ENCODE data around the gene BTG1.

The BTG1 gene

GRCh38 chr12:92158796-92159439 is 13.3 kb upstream of the BTG1 start:
- DNase-seq (ENCODE audit: extremely low spot score): no peak
- TF ChIP-seq BHLHE40 (IDR thresholded peaks at IDR 0.05; ENCODE audit: borderline replicate concordance): no peak
- TF ChIP-seq FOXM1 (IDR thresholded peaks at IDR 0.05; ENCODE audit: borderline replicate concordance): no peak
- no peak for TF ChIP-seq FOXK2 (IDR thresholded peaks at IDR 0.05)
- no peak for TF ChIP-seq HDGF (IDR thresholded peaks at IDR 0.05; ENCODE audit: borderline replicate concordance)
- no peak for TF ChIP-seq NFRKB (IDR thresholded peaks at IDR 0.05)
- no peak for TF ChIP-seq ARNT (IDR thresholded peaks at IDR 0.05)
- TF ChIP-seq L3MBTL2 (conservative IDR thresholded peaks at IDR 0.05): no peak
- no peak for TF ChIP-seq LEF1 (IDR thresholded peaks at IDR 0.05; ENCODE audit: borderline replicate concordance)
- TF ChIP-seq TARDBP (IDR thresholded peaks at IDR 0.05): no peak
- TF ChIP-seq PKNOX1 (IDR thresholded peaks at IDR 0.05): no peak
- no peak for TF ChIP-seq SUZ12 (IDR thresholded peaks at IDR 0.05)
- TF ChIP-seq ZNF384 (IDR thresholded peaks at IDR 0.05): no peak
- no peak for TF ChIP-seq SP1 (IDR thresholded peaks at IDR 0.05)
- TF ChIP-seq FOXA1 (IDR thresholded peaks at IDR 0.05): no peak
- no peak for TF ChIP-seq CTBP1 (IDR thresholded peaks at IDR 0.05; ENCODE audit: borderline replicate concordance)
- TF ChIP-seq ELF4 (IDR thresholded peaks at IDR 0.05): no peak
- CTCF ChIA-PET: no interaction called here
- POLR2A ChIA-PET: interaction anchor here (1.1 kb wide), 1 partner anchor 13 kb away, joined by 3 read pairs; the partner anchor contains the start of gene BTG1

GRCh38 chr12:92156704-92157395 is 11.2 kb upstream of the BTG1 start:
- ChIA-PET CTCF (interaction anchor here (0.7 kb wide), 2 partner anchors 90 to 537 kb away, joined by 3 read pairs; no protein-coding TSS in a partner anchor), POLR2A (no interaction called here)
- DNase-seq (ENCODE audit: extremely low spot score): no peak
- TF ChIP-seq FOXK2 (IDR thresholded peaks at IDR 0.05) (no peak), CTBP1 (IDR thresholded peaks at IDR 0.05; ENCODE audit: borderline replicate concordance) (no peak), ELF4 (IDR thresholded peaks at IDR 0.05) (no peak), TARDBP (IDR thresholded peaks at IDR 0.05) (no peak), SP1 (IDR thresholded peaks at IDR 0.05) (no peak), LEF1 (IDR thresholded peaks at IDR 0.05; ENCODE audit: borderline replicate concordance) (no peak), BHLHE40 (IDR thresholded peaks at IDR 0.05; ENCODE audit: borderline replicate concordance) (no peak), L3MBTL2 (conservative IDR thresholded peaks at IDR 0.05) (no peak), SUZ12 (IDR thresholded peaks at IDR 0.05) (no peak), NFRKB (IDR thresholded peaks at IDR 0.05) (no peak), ZNF384 (IDR thresholded peaks at IDR 0.05) (no peak)

GRCh38 chr12:92156139-92156538 is 10.5 kb upstream of the BTG1 start:
- ChIA-PET CTCF (interaction anchor here (0.7 kb wide), 1 partner anchor 89 kb away, joined by 3 read pairs; no protein-coding TSS in a partner anchor), POLR2A (interaction anchor here (1.6 kb wide), 1 partner anchor 10 kb away, joined by 4 read pairs; the partner anchor contains the start of gene BTG1)
- TF ChIP-seq L3MBTL2 (conservative IDR thresholded peaks at IDR 0.05) (no peak), TARDBP (IDR thresholded peaks at IDR 0.05) (no peak), ZNF384 (IDR thresholded peaks at IDR 0.05) (no peak), FOXM1 (IDR thresholded peaks at IDR 0.05; ENCODE audit: borderline replicate concordance) (no peak), LEF1 (IDR thresholded peaks at IDR 0.05; ENCODE audit: borderline replicate concordance) (no peak), SP1 (IDR thresholded peaks at IDR 0.05) (no peak), BHLHE40 (IDR thresholded peaks at IDR 0.05; ENCODE audit: borderline replicate concordance) (no peak), FOXA1 (IDR thresholded peaks at IDR 0.05) (no peak), CTBP1 (IDR thresholded peaks at IDR 0.05; ENCODE audit: borderline replicate concordance) (no peak), SUZ12 (IDR thresholded peaks at IDR 0.05) (no peak), ELF4 (IDR thresholded peaks at IDR 0.05) (no peak), HDGF (IDR thresholded peaks at IDR 0.05; ENCODE audit: borderline replicate concordance) (no peak), FOXK2 (IDR thresholded peaks at IDR 0.05) (no peak), NFRKB (IDR thresholded peaks at IDR 0.05) (no peak), ARNT (IDR thresholded peaks at IDR 0.05) (no peak), PKNOX1 (IDR thresholded peaks at IDR 0.05) (no peak)
- DNase-seq (ENCODE audit: extremely low spot score): no peak

GRCh38 chr12:92155733-92156132 is 10.1 kb upstream of the BTG1 start:
- ChIA-PET POLR2A (interaction anchor here (1.6 kb wide), 1 partner anchor 10 kb away, joined by 4 read pairs; the partner anchor contains the start of gene BTG1), CTCF (no interaction called here)
- DNase-seq (ENCODE audit: extremely low spot score): no peak
- TF ChIP-seq FOXA1 (IDR thresholded peaks at IDR 0.05) (no peak), ARNT (IDR thresholded peaks at IDR 0.05) (no peak), SUZ12 (IDR thresholded peaks at IDR 0.05) (no peak), ZNF384 (IDR thresholded peaks at IDR 0.05) (no peak), L3MBTL2 (conservative IDR thresholded peaks at IDR 0.05) (no peak), FOXM1 (IDR thresholded peaks at IDR 0.05; ENCODE audit: borderline replicate concordance) (no peak), BHLHE40 (IDR thresholded peaks at IDR 0.05; ENCODE audit: borderline replicate concordance) (no peak), CTBP1 (IDR thresholded peaks at IDR 0.05; ENCODE audit: borderline replicate concordance) (no peak), LEF1 (IDR thresholded peaks at IDR 0.05; ENCODE audit: borderline replicate concordance) (no peak), FOXK2 (IDR thresholded peaks at IDR 0.05) (no peak), HDGF (IDR thresholded peaks at IDR 0.05; ENCODE audit: borderline replicate concordance) (no peak), TARDBP (IDR thresholded peaks at IDR 0.05) (no peak), SP1 (IDR thresholded peaks at IDR 0.05) (no peak), PKNOX1 (IDR thresholded peaks at IDR 0.05) (no peak), NFRKB (IDR thresholded peaks at IDR 0.05) (no peak), ELF4 (IDR thresholded peaks at IDR 0.05) (no peak)

- TF ChIP-seq ARNT (IDR thresholded peaks at IDR 0.05) (no peak), BHLHE40 (IDR thresholded peaks at IDR 0.05; ENCODE audit: borderline replicate concordance) (no peak), CTBP1 (IDR thresholded peaks at IDR 0.05; ENCODE audit: borderline replicate concordance) (no peak), SUZ12 (IDR thresholded peaks at IDR 0.05) (no peak)
- CTCF ChIA-PET: no interaction called here
- POLR2A ChIA-PET: no interaction called here
- DNase-seq (ENCODE audit: extremely low spot score): no peak
These were observed 6.3 kb upstream of the BTG1 start for GRCh38 chr12:92151916-92152315.

Data from HEK293T (cell line).